Activated T-cell treated with anti-CD3 and anti-CD28 coated beads, Interleukin-2, amount 50 U/mL, for 1 hour (primary cell): ENCODE results near the gene C16orf95.

Experiments used
- DNase-seq: peaks from one replicate; pipeline ENCODE4 v3.0.0-alpha.2; 2020

C16orf95 gene

DNA sequence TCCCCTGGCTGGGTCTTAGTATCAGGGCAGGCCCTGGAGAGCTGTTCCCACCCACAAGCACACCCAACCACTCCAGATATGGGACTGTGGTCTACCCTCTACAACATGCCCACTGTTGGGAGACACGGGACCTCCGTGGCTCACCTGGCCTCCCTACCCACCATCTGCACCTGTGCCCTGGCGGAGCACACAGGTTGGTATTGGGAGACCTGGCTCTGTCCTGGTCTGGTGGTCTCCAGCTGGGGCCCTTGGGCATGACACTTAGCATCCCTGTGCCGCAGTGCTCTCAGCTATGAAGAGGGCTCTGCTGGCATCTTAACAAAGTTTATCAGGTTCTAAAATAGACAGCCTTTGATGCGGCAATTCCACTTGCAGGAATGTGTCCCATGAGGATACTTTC is 5.8 kb downstream of the C16orf95 start:
- DNase-seq = no peak

DNA sequence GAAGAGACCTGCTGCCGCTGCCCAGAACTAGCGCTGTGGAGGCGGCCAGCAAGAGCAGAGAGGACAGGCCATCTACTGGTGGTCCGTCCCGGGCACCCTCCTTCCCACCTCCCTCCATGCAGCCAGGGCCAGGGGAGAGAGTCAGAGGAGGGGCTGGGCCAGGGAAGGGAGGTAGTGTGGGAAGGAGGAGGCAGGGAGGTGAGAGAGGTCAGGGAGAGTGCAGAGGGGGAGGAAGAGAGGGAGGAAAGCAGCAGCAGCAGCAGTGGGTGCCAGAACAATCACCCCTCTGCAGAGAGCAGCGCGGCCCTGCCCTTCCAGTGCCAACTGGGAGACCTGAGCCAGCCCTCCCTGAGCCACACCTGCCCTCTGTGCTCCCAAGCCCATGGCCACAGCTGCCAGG is 6.6 kb downstream of the C16orf95 start:
- no peak for DNase-seq

DNA sequence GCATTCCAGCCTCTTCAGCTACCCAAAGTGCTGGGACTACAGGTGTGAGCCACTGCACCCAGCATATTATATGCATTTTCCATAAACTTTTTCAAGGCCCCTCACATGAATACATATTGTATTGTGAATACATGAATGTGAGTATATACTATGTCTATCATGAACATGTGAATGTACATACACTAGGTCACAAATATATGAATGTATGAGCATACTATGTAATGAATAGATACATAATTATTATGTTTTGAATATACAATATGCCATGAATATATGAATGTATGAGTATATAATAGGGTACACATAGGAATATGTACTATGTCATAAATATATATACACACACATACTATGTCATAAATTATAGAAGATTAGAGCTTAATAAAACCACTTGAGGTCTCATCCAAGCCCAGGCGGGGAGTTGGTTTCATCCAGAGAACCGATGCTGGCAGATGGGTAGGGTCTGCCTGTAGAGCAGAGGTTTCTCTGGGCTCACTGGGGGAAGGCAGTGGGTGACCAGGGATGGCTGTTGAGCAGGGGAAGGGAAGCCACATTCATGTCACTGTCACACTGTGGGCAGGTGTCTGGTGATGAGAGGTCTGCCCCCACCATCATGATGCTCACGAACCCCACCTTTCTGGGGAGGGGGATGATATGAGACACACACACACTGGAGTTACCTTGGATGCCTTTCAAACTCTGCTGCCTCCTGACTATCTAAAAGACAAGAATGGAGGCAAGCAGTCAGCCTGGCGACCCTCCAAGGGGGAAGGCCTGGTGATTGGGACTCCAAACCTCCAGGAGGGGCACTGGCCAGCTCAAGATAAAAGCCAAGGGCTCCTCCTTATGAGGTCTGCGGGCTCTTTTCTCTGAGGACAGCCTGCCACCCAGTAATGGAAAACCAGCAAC is 7.3 kb downstream of the C16orf95 start:
- no peak for DNase-seq

DNA sequence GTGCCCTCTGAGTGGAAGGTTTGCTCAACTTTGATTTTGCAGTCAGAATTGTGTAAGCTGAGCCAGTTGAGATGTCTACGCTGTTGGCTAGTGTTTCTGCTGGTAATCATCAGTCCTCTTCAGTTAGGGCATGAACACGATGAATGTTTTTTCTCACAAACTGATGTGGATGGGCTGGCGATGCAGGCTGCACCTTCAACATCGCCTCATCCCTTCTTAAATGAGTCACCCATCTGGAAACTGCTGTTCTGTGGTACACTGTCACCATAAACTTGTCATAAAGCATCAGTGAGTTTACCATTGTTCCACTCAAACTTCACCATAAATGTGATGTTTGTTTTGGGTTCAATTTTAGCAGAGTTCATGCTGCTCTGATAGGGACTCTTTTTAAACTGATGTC is 8.4 kb downstream of the C16orf95 start:
- DNase-seq = no peak

DNA sequence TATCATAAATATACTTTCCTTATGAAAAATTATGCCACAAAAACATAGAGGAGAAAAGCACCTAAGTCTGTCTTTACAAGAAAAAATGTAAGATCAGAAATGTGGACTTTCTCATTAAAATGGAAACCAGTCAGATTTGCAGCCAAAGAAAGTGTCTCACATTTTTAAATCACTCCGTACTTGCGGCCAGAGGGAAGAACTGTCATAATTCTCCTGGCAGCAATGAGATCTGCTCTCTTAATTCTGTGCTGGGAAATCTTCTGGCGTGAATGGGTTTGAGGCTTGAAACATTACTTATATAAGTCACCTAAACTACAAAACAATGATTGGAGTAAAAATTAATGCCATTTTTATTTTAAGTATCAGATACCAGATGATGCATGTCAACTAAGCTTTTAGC is 10.7 kb downstream of the C16orf95 start:
- DNase-seq = no peak

DNA sequence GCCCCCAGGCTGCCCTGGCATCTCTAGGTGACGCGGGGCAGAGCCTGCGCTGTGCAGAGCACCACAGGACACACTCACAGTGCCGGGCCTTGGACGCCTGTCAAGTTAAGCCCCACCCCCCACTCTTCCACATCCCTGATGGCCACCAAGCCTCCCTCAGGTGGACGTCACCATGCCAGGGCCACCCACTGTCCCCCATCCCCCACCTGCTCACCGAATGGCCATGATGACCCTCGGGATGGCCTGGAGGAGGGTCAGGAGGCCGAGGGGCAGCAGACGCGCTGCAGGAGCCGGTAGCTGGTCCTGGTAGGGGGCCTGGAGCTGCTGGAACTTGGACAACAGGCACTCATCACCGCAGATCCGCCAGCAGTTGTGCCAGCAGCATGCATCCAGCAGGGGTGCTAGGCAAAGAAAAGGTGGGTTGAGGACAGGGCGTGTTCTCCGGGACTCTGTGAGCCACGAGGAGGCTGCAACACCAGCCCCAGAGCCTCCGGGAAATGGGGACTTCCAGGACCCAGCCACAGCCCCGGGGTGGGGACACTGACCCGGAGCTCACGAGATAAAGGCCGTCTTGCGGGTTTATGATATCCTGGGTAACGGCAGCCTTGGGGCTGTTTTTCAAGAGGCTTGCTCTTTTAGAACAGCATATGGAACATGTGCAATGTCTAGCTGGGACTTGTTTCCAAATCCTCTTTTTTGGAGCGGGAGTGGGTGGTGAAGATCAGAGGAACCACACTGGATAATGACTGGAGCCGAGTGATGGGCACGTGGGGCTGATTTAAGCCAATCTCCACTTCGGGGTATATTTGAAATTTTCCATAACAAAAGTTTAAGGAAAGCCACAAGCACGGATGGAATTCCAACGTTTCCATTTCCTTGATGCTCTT is 11.4 kb downstream of the C16orf95 start:
- DNase-seq = no peak

DNA sequence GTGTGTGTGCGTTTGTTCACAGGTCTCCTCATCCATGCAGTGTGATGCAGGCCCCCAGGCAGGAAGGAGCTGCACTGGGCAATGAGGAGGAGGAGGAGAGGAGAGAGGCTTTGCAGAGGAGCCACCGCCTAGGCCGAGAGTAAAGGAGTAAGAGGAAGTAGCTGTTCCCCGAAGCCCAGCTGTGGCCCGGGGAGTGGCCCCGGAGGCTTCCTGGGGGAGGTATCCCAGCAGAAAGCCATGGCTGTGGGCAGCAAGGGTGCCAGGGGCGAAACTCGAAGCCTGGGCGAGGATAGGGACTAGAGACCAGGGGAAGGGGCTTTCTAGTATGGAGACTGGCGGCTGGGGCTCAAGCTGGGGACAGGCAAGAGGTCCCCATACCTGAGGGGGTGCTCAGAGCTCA is 12.2 kb downstream of the C16orf95 start:
- DNase-seq = no peak

DNA sequence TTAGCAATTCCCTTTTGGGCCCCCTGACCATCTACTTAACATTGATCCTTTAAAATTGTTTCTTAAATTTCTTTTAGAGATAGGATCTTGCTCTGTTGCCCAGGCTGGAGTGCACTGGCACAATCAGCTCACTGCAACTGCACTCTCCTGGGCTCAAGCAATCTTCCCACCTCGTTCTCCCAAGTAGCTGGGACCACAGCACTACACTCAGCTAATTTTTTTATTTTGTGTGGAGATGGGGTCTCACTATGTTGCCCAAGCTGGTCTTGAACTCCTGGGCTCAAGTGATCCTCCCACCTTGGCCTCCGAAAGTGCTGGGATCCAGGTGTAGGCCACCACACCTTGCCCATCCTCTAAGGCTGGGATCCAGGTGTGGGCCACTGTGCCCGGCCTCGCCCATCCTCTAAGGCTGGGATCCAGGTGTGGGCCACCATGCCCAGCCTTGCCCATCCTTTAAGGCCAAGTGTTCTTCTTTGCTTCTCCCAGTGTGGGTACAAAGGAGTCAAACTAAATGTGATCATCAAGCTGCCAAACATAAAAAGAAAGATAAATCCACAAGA is 13.2 kb downstream of the C16orf95 start:
- no peak for DNase-seq

DNA sequence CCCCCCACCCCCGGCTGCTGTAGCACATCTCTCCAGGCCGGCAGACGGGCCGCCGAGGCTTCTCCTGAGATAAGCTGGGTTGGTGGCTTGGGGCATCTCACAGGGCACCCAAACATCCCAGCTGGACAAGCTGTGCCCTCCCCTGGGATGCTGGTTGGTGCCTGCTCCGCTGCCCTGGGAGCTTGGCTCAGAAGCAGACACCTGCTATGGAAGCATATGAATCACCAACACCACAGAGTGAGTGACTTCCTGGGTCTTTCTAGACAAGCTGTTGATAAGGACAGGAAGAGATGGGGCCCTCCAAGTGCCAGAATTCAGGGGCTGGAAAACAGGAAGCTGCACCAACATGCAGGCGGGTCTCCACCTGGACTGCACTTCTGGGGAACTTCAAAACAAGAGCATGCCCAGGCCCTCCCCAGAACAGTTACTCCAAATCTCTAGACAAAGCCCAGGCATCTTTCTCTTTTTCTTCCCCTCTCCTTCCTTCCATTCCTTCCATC is 13.7 kb downstream of the C16orf95 start:
- DNase-seq = no peak

DNA sequence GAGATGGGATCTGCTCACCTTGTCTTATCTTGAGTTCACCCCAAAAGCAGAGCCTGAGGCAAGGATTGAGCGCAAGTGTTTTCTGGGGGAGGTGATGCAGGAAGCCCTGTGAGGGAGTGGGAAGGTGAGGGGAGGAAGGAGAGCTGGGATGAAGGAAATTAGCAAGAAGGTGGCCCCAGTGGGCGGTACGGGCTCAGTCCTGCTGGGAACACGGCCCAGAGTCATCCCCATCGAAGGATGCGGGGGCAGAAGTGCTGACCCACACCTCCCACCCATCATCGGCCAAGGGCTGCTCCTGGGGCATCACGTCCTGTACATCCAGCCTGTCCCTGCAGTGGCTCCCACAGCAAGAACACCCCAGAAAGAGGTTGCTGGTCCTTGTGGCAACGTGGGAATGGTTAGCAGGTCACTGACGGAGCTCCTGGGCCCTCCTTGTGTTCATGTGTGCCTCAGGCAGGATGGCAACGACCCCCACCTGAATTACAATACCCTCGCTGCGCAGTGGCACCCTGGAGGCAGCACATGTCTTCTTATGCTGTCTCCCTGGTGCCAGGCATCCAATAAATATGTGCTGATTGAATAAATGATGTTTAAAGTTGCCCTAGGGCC is 18.2 kb downstream of the C16orf95 start:
- no peak for DNase-seq

DNA sequence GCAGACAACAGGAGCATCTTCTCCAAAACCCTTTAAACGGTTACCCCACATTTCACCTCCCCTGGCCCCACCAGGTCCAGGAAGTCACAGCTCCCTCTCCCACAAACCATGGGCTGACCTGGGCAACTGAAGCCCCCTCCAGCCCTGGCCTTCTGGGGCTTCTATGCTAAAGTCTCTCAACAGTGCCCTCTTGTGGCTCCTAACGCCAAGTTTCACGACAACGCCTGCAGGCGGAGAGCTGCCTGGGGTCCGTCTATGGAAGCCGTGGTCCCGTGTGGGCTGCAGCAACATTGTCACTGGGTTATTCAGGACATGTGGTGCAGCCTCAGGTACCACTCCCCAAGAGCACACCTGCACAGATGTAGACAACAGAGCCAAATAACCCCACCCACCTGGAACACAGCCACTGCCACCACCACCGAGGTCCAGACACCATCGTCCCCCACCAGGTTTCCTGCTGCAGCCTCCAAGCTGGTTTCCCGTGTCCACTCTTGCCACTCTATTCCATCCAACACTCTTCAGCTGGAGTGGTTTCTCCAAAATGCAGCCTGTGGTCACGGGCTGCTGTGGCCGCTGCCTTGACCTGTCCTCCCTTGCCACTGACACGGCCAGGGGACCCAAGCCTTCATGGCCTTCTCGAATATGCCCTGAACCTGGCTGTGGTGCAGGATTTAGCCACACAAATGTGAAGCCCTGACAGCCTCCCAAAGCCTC is 19.1 kb downstream of the C16orf95 start:
- peak; percentile 34 for DNase-seq

DNA sequence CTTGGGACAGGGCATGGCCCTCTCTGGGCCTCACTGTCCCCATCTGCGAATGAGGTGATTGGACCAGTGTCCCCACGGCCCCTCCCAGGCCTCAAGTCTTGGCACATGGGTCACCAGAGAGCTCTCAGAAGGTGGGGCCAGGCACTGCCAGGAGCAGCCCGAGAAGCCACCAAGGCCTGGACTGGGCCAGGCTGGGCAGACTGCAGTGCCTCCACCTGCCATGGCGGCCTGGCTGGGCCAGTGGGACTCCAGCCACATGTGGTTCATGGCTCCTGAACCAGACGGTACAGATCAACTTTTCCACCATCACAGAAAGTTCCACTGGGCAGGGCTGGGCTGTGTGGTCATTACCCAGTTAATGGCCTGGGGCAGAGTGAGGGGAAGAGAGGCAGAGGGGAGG is 19.8 kb downstream of the C16orf95 start:
- no peak for DNase-seq

DNA sequence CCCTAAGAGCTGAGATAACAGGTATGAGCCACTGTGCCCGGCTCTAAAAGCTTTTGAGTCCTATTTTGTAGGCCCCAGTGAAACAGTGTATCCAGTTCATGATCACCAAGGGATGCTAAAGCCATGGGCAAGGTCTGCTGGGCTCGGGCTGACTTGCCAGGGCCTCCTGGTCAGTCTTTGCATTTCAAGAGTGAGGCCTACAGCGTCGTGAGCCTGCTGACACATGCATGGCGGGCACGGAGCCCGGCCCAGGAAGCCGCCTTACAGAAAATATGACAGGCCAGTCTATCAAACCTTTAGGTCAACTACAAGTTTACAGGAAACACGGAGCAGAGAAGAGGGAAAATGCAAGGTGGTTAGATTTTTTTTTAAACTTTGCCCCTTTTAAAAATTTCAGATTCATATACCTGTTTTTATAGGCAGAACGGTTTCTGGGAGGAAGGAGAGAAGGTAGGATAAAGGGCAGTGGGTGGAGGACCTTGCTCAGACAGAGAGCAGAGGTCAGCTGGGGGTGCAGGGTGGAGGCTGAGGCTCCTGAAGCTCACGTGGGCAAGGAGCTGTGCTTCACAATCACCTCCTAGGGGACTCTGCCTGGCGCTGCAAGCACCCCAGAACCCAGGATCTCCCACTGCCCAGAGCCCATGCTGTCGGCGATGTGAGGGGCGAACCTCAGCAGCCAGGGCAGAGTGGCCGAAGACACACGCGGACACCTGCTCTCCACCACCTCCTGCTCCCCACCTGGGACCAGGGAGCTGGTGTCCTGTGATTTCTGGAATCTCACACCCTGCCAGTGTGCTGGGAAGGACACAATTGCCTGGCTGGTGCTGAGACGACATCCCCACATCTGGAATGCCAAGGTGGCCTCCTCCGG is 21.3 kb downstream of the C16orf95 start:
- DNase-seq = no peak

DNA sequence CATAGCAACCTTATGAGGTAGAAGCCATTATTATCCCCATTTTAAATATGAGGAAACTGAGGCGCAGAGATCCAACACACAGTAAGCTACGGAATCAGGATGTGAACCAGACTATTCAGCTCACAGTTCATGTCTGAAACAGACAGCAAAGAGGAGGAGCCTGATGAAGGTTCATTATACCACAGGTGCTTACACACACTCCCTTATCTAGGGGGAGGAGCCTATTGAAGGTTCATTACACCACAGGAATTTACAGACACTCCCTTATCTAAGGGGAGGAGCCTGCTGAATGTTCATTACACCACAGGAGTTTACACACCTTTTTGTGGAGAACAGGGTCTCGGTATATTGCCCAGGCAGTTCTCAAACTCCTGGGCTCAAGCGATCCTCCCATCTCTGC is 21.9 kb downstream of the C16orf95 start:
- no peak for DNase-seq

DNA sequence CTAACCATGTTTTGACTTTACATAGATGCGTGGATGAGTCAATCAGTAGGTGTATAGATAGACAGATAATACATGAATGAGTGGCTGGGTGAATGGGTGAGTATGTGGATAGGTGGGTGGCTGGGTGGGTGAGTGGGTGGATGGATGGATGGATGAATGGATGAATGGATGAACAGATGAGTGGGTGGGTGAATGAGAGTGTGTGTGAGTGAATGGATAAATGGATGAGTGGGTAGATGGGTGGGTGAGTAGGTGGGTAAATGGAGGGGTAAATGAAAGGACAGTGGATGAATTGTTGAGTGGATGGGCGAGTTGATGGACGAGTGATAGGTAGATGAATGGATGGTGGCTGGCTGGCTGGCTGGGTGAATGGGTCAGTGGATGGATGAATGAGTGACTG is 23.2 kb downstream of the C16orf95 start:
- no peak for DNase-seq

DNA sequence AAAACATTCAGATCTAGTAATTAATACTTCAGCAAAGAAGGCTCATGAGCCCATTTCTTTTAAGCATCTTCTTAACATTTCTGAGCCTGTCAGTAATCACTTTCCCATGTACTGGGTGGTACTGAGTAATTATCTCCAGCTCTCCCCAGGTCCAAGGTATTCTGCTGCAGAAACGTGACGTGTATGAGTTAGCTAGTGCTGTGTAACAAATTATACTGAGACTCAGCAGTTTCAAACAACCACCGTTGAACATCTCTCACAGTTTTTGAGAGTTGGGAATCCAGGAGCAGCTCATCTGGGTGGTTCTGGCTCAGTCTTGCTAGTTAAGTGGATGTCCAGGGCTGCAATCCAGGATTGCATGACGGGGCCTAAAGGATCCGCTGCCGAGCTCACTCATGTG is 25.2 kb downstream of the C16orf95 start:
- no peak for DNase-seq

DNA sequence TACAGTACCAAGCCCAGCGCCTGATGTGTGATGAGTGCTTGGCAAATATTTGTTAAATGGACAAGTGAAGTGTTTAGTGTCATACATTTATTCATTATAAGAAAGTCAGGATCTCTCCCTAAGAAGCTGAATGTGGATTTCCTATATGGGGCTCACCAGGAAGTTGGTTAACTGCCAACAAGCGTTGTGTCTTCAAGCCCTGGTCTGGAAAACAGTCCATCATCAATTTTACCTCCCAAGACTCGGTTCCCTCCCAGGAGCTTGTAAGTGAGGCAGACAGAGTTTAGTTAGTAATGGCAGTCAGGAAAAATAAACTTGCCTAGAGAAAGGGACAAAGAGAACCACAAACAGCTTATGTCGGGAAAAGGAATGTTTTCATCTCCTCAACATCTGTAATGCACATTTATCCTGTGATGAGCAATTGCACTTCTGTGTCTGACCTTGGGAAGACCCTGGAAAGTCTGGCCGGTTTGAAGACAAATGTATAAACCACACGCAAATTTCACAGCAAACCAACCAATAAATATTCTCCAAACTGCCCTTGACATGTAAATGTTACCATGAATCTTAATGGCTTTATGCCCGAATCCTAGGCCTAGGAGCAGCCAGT is 28.3 kb downstream of the C16orf95 start:
- DNase-seq = no peak

DNA sequence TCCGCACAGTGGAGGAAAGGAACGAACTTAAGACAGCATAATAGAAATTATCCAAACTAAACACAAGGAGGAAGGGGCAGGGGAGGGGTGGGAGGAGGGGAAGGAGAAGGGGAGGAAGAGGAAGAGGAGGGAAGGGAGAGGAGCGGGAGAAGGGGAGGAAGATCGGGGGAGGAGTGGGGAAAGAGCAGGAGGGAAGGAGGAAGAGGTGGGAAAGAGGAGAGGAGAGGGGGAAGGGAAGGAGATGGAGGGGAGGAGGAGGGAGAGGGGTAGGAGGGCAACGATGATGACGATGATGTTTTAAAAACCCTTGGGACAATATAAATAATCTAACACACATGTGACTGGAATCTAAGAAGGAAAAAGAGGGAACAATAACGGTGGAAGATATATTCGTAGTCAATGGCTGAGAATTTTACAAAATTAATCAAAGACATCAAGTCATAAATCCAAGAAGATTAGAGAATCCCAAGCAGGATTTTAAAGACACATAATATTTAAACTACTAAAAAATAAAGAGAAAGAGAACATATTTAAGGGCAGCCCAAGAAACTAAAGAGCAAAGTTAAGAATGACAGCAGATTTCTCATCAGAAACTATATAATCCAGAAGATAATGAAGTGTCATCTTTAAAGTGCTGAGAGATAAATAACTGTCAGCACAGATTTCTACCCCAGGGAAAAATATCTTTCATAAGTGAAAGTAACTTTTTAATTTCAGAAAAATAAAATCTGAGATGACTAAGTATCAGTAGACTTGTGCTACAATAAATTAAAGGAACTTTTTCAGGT is 30.2 kb downstream of the C16orf95 start:
- no peak for DNase-seq

DNA sequence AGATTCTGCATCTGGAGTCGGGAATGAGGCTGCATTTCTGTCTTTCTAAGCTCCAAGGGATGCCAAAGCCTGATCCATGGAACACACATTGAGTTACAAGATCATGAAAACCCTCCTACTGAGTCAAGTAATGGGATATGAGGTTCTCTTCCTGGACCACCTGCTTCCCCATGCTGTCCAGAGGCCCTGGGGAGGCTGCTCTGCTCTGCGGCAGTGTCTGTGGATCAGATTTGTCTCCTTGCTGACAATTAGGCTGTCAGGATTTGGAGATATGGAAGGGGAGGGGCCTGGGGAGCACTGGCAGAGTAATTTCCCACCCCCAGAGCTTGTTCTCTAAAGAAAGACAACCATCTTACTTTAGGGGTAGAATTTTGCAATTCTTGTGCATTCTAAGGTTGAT is 33.0 kb downstream of the C16orf95 start:
- no peak for DNase-seq

DNA sequence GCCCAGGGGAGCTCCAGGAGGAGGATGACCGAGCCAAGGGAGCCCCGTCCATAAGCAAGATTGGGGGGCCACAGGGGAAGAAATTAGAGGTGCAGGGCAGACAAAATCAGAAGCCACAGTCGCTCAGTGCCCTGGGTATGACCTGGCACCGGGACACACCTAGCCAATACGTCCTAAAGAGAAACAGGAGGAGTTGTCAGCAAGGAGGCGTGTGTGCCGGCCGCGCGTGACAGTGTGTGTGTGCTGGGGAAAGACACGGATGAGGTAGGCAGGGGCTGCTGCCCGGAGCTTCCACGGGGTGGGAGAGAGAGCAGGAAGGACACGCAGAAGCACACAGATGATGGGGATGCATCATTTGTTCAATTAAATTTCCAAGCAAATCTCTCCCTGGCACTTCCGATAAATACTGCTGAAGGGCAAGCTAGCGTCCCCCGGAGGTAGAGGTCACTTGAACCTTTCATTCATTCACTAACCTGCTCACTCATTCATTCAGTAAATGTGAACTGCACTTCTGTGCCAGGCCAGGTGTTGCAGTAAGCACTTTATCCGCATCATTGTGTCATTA is 38.0 kb downstream of the C16orf95 start:
- DNase-seq = no peak
